Left ventricle myocardium inferior (tissue), 1 donor: ENCODE results near the gene TBC1D5. TPM values are rescaled to one million over a fixed set of nuclear protein-coding genes. Genes with fewer than 3 reads are reported as not detected.
"Not testable (repeated sequence)": the region's sequence is repeated elsewhere in the genome, so short reads cannot be mapped to it uniquely, and the experiment has no call there.

Experiments
- DNase-seq: peaks from one replicate; pipeline ENCODE4 v3.0.0-alpha.2; 2020
- H3K27ac ChIP-seq: fragments of 200-600 bp; replicated peaks from 2 replicates; pipeline ENCODE4 v1.8.0; 2021
- H3K27me3 ChIP-seq: fragments of 200-600 bp; 2 replicates; pipeline ENCODE4 v1.8.0; 2021; ENCODE audit warnings: low read depth
- H3K36me3 ChIP-seq: fragments of 200-600 bp; 2 replicates; pipeline ENCODE4 v1.8.0; 2021
- H3K4me1 ChIP-seq: fragments of 200-600 bp; 2 replicates; pipeline ENCODE4 v1.8.0; 2021
- H3K4me3 ChIP-seq: fragments of 200-600 bp; 2 replicates; pipeline ENCODE4 v1.8.0; 2021; ENCODE audit warnings: mild to moderate bottlenecking, moderate library complexity
- H3K9me3 ChIP-seq: fragments of 200-600 bp; replicated peaks from 2 replicates; pipeline ENCODE4 v1.8.0; 2021
- intact Hi-C: fragments of 100-400 bp; cut with micrococcal nuclease; formaldehyde crosslinking; loops from one replicate; pipeline ENCODE4 v1.11.0; 2022
- total RNA-seq: library from RNA; stranded (reverse); fragmentation: NEBNext Ultra II Directional; extraction: Animal tissue kit (Norgen Biotek cat#: 25700); gene quantifications from one replicate; pipeline ENCODE4 v1.2.1, GENCODE V29; 2021
- TF ChIP-seq, protein P1 (sequence below): fragments of 200-600 bp; IDR thresholded peaks from 2 replicates; pipeline ENCODE4 v1.8.0; 2021; ENCODE audit warnings: antibody characterized with exemption, mild to moderate bottlenecking, borderline replicate concordance
- donor health status: DM: no; HTN: yes; CAD: no; lungs with severe emphysema.

The TBC1D5 gene
- total RNA-seq, 1 donor from 2014 or later: 26.9 TPM

DNA sequence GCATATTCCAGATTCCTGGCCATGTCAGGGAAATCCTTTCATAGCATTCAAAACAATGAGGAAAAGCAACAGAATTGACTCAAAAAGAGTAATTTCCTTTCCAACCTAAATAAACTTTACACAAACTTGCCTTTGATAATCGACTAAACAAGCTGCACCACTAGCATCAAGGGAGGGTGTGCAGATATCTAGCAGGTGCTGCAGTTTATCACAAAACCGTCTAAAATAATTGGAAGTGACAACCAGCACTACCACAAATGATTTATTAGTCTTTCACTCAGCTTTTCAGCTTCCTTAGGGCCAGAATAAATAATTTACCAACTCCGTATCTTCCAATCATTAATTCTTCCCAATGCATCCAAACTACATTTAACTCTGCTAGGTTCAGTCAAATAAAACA is 71.7 kb downstream of the TBC1D5 start:
- H3K36me3 ChIP-seq: no peaks in the 10 kb centered on the region
- H3K27me3 ChIP-seq: no peaks in the 10 kb centered on the region
- no peak overlapping the region for H3K4me3 ChIP-seq
- TF ChIP-seq, protein P1, sequence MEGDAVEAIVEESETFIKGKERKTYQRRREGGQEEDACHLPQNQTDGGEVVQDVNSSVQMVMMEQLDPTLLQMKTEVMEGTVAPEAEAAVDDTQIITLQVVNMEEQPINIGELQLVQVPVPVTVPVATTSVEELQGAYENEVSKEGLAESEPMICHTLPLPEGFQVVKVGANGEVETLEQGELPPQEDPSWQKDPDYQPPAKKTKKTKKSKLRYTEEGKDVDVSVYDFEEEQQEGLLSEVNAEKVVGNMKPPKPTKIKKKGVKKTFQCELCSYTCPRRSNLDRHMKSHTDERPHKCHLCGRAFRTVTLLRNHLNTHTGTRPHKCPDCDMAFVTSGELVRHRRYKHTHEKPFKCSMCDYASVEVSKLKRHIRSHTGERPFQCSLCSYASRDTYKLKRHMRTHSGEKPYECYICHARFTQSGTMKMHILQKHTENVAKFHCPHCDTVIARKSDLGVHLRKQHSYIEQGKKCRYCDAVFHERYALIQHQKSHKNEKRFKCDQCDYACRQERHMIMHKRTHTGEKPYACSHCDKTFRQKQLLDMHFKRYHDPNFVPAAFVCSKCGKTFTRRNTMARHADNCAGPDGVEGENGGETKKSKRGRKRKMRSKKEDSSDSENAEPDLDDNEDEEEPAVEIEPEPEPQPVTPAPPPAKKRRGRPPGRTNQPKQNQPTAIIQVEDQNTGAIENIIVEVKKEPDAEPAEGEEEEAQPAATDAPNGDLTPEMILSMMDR: no peak
- intact Hi-C loops: no loop called here
- H3K27ac ChIP-seq: no peak overlapping the region
- H3K9me3 ChIP-seq: no peaks in the 10 kb centered on the region
- DNase-seq: no peak
- peaks cover 5% of the 10 kb centered on the region for H3K4me1 ChIP-seq

DNA sequence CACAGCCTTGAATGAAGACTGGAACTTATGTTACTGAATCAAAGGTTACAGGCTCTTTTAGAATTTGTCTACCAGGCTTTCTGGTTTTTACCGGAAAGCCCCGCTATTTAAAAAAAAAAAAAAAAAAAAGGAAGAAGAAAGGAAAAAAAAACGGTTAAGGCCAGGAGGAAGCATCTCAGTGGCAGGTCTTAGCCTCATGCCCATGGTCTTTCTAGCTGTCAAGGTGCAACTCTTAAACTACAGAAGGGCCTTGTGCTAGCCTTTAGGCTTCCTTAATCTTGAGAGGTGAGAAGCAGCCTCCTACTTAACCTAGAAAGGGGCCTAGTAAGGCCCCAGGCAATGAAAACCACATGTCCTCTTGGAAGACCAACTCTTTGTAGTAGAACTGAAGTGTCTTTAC is 77.5 kb downstream of the TBC1D5 start:
- TF ChIP-seq, protein P1: no peak
- no peak overlapping the region for H3K27ac ChIP-seq
- no peak for DNase-seq
- peaks cover 10% of the 10 kb centered on the region for H3K4me1 ChIP-seq
- H3K4me3 ChIP-seq: no peak overlapping the region
- H3K27me3 ChIP-seq: no peaks in the 10 kb centered on the region
- no peaks in the 10 kb centered on the region for H3K36me3 ChIP-seq
- H3K9me3 ChIP-seq: no peaks in the 10 kb centered on the region
- intact Hi-C loops: no loop called here

DNA sequence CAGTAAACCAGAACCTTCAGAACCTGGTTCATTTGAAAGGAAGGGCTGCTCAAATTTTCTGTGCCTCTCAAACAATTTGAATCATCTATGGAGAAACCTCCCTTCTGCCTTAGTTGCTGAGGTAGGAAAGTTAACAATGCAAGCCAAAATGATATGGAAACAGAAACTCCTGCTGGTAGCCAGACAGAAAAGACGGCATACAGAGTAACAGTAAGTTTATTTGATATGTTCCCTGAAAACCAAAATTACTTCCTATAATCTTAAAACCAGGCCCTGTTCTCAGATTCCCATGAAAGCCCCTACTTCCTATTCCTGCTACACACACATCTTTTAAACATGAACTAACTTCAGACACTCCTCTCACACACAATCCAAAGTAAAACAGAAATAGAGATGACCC is 86.2 kb downstream of the TBC1D5 start:
- no peak overlapping the region for H3K4me3 ChIP-seq
- no peaks in the 10 kb centered on the region for H3K27me3 ChIP-seq
- TF ChIP-seq, protein P1: no peak
- intact Hi-C loops: no loop called here
- no peak for DNase-seq
- H3K4me1 ChIP-seq: no peaks in the 10 kb centered on the region
- no peaks in the 10 kb centered on the region for H3K36me3 ChIP-seq
- H3K9me3 ChIP-seq: no peaks in the 10 kb centered on the region
- no peak overlapping the region for H3K27ac ChIP-seq

DNA sequence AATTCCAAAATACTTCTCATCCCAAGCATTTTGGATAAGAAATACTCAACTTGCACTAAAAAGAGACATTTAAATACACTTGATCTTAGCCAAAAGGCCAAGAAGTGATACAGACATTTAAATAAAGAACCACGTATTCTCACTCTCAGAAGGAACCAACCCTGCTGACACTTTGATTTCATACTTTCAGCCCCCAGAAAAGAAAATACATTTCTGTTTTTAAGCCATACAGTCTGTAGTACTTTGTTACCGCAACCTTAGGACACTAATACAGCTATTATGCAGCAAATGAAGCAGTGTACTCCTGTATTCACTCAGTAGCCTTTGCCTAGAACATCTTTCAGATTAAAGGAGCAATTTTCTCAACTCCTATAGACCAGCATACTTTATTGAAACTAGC is 86.7 kb downstream of the TBC1D5 start:
- Histone ChIP-seq H3K4me1 (no peaks in the 10 kb centered on the region), H3K36me3 (no peaks in the 10 kb centered on the region), H3K4me3 (no peak overlapping the region), H3K27ac (no peak overlapping the region), H3K9me3 (no peaks in the 10 kb centered on the region), H3K27me3 (no peaks in the 10 kb centered on the region)
- no peak for DNase-seq
- intact Hi-C loops: no loop called here
- TF ChIP-seq, protein P1: no peak

DNA sequence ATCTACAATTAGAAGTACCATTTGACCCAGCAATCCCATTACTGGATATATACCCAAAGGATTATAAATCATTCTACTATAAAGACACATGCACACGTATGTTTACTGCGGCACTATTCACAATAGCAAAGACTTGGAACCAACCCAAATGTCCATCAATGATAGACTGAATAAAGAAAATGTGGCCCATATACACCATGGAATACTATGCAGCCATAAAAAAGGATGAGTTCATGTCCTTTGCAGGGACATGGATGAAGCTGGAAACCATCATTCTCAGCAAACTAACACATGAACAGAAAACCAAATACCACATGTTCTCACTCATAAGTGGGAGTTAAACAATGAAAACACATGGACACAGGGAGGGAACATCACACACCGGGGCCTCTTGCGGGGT is 92.7 kb downstream of the TBC1D5 start:
- intact Hi-C loops, DNase-seq, H3K9me3 ChIP-seq, H3K4me3 ChIP-seq, H3K27ac ChIP-seq, H3K27me3 ChIP-seq, H3K36me3 ChIP-seq: not testable (repeated sequence)
- peaks cover 10% of the 10 kb centered on the region for H3K4me1 ChIP-seq

DNA sequence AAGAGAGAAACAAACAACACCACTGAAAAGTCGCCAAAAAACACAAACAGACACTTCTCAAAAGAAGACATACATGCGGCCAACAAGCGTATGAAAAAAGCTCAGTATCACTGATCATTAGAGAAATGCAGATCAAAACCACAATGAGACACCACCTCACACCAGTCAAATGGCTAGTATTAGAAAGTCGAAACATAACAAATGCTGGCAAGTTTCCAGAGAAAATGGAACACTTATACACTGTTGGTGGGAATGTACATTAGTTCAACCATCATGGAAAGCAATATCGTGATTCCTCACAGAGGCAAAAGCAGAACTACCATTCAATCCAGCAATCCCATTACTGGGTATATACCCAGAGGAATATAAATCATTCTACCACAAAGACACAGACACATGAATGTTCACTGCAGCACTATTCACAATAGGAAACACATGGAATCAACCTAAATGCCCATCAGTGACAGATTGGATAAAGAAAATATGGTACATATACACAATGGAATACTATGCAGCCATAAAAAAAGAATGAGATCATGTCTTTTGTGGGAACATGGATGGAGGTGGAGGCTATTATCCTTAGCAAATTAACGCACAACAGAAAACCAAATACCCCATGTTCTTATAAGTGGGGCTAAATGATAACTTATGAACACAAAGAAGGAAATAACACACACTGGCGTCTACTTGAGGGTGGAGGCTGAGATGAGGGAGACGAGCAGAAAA is 93.6 kb downstream of the TBC1D5 start:
- H3K36me3 ChIP-seq, H3K4me3 ChIP-seq, H3K9me3 ChIP-seq, H3K27me3 ChIP-seq, H3K27ac ChIP-seq, intact Hi-C loops, DNase-seq: not testable (repeated sequence)
- peaks cover 16% of the 10 kb centered on the region for H3K4me1 ChIP-seq
